Gastroesophageal sphincter (tissue), 4 donors: ENCODE data around the gene COX7B. TPM values are rescaled to one million over a fixed set of nuclear protein-coding genes. Genes with fewer than 3 reads are reported as not detected.

Source experiments
- ATAC-seq: fragments of 150-250 bp; one replicate; pipeline ENCODE4 v1.9.1; 2016; ENCODE audit warnings: mild to moderate bottlenecking, moderate library complexity
- H3K27ac ChIP-seq, 4 donors: fragments of 200-600 bp; sonication (generic) in 3 of 4; 1 replicate in 3 of 4; 2 replicates in 1 of 4; pipeline ENCODE4 v1.5.1; 2016 to 2019
- H3K27me3 ChIP-seq: fragments of 200-600 bp; sonication (generic); one replicate; pipeline ENCODE4 v1.5.1; 2019
- H3K36me3 ChIP-seq, 2 donors: fragments of 200-600 bp; sonication (generic); one replicate each; pipeline ENCODE4 v1.5.1; 2019; ENCODE audit warnings: control low read depth in 1 of 2
- H3K4me1 ChIP-seq, 3 donors: fragments of 200-600 bp; sonication (generic); 1 replicate in 2 of 3; 2 replicates in 1 of 3; pipeline ENCODE4 v1.5.1; 2016 to 2019; ENCODE audit warnings: control low read depth in 2 of 3
- H3K4me3 ChIP-seq, 2 donors: fragments of 200-600 bp; sonication (generic); one replicate each; pipeline ENCODE4 v1.5.1; 2019; ENCODE audit warnings: mild to moderate bottlenecking in 1 of 2, moderate library complexity in 1 of 2
- H3K9me3 ChIP-seq, 3 donors: fragments of 200-600 bp; sonication (generic); one replicate each; pipeline ENCODE4 v1.5.1; 2017 to 2019; ENCODE audit warnings: control low read depth in 2 of 3
- EP300 ChIP-seq: sonication (generic); formaldehyde crosslinking; IDR thresholded peaks from one replicate; pipeline ENCODE4 v1.6.1; 2017; ENCODE audit warnings: antibody characterized with exemption, mild to moderate bottlenecking
- POLR2A ChIP-seq, 2 donors: fragments of 450-650 bp; IDR thresholded peaks; one replicate each; pipeline ENCODE4 v1.6.1; 2017; ENCODE audit warnings: antibody characterized with exemption in 2 of 2, mild to moderate bottlenecking in 2 of 2, moderate library complexity in 1 of 2
- POLR2AphosphoS5 ChIP-seq: sonication (generic); formaldehyde crosslinking; IDR thresholded peaks from one replicate; pipeline ENCODE4 v1.6.1; 2017; ENCODE audit warnings: antibody characterized with exemption
- WGBS, 2 donors: methylation state at CpG; one replicate each; pipeline ENCODE4 v1.1.5; 2018; ENCODE audit warnings: low coverage in 1 of 2; 5-methylcytosine and 5-hydroxymethylcytosine counted together
- total RNA-seq, 4 donors: library from RNA; depleted of rRNA; stranded (reverse); fragments of >200 nt; gene quantifications; one replicate each; pipeline ENCODE4 v1.1.0, GENCODE V29; 2016
- TF ChIP-seq, protein P1 (sequence below), 4 experiments: fragments of 200-600 bp in 2 of 4; fragments of 450-650 bp in 2 of 4; sonication (generic) in 1 of 4; IDR thresholded peaks; one replicate each; pipeline ENCODE4 v1.5.1; 2017 to 2019; ENCODE audit warnings: antibody characterized with exemption in 4 of 4, mild to moderate bottlenecking in 2 of 4, moderate library complexity in 2 of 4

COX7B gene
- total RNA-seq, 4 donors from 2014 or later = 338 to 504 (median 366) TPM

DNA sequence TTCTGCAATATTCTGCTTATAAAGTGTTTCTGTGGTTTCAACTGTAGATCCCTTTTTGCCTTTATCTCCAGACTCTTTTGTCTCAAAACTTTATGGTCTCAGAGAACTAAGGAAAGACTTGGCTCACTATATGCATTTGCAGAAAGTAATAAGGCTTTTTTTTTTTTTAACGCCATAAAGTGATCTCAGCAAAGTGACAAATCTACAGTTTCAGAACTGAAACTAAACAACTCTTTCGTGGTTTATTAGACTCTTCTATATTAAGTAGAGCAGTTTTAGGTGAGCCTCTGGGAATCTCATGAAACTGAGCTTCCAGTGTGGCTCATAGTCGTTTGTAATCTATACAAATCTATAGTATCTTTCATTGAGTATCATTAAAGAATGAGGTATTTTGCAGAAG, 26.5 kb downstream of the COX7B start:
- TF ChIP-seq POLR2A (IDR thresholded peaks at IDR 0.05) (no peak), POLR2AphosphoS5 (no peak)
- H3K4me1 ChIP-seq = peaks cover 0 to 10% (median 0%) of the 10 kb centered on the region in 3 donors
- H3K27ac ChIP-seq = no peak overlapping the region
- no peaks in the 10 kb centered on the region for H3K9me3 ChIP-seq
- 0 to 21% methylated on average over 2 to 3 of the region's 3 CpGs for WGBS, 2 donors
- no peaks in the 10 kb centered on the region for H3K36me3 ChIP-seq
- H3K4me3 ChIP-seq = no peak overlapping the region
- no peaks in the 10 kb centered on the region for H3K27me3 ChIP-seq
- ATAC-seq = no peak

DNA sequence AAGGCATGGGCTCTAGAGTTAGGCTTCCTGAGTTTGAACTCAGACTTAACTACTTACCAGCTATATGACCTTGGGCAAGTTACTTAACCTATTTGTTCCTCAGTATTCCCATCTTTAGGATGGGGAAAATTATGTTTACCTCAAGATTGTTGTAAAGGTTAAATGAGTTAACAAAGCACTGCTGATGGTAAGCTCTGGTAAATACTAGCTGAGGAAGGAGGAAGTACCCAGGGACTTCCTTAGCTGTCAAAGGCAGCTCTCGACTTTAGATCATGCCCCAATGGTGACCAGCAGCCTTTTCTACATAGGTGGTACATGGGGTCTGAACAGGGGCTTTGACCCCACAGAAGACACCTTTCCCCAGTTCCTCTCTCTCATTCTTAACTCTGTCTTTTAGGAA, 31.3 kb downstream of the COX7B start:
- 43 to 63% methylated on average over 1 of the region's 1 CpG for WGBS, 2 donors
- no peak for TF ChIP-seq POLR2A (IDR thresholded peaks at IDR 0.05)
- no peak for TF ChIP-seq POLR2AphosphoS5
- TF ChIP-seq EP300 = no peak
- TF ChIP-seq, protein P1, sequence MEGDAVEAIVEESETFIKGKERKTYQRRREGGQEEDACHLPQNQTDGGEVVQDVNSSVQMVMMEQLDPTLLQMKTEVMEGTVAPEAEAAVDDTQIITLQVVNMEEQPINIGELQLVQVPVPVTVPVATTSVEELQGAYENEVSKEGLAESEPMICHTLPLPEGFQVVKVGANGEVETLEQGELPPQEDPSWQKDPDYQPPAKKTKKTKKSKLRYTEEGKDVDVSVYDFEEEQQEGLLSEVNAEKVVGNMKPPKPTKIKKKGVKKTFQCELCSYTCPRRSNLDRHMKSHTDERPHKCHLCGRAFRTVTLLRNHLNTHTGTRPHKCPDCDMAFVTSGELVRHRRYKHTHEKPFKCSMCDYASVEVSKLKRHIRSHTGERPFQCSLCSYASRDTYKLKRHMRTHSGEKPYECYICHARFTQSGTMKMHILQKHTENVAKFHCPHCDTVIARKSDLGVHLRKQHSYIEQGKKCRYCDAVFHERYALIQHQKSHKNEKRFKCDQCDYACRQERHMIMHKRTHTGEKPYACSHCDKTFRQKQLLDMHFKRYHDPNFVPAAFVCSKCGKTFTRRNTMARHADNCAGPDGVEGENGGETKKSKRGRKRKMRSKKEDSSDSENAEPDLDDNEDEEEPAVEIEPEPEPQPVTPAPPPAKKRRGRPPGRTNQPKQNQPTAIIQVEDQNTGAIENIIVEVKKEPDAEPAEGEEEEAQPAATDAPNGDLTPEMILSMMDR (IDR thresholded peaks at IDR 0.05) = no peak
- Histone ChIP-seq H3K9me3 (no peaks in the 10 kb centered on the region), H3K4me1 (no peaks in the 10 kb centered on the region), H3K27me3 (no peaks in the 10 kb centered on the region), H3K27ac (no peak overlapping the region), H3K36me3 (no peaks in the 10 kb centered on the region), H3K4me3 (no peak overlapping the region)
- ATAC-seq = no peak

DNA sequence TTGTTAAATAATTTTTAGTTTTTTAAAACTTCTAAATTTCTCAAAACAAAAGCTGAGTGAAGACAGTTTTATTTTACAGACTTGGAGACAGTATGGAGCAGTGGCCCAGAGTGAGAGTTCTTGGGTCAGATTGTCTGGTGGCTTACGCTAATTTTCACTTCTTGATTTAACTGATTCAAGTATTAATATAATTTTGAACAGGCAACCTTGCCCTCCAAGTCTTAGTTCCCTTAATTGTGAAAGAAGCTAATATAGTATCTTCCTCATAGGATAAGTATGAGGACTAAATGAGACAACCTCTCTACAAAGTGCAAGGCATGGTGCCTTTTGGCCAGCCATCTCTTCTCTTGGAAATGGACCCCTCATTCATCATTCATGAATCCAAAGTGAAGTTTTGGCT, 36.6 kb downstream of the COX7B start:
- Histone ChIP-seq H3K4me3 (no peak overlapping the region), H3K9me3 (no peaks in the 10 kb centered on the region), H3K27ac (no peak overlapping the region), H3K36me3 (no peaks in the 10 kb centered on the region), H3K4me1 (peaks cover 0 to 12% (median 0%) of the 10 kb centered on the region in 3 donors), H3K27me3 (no peaks in the 10 kb centered on the region)
- no peak for ATAC-seq
- 63 to 67% methylated on average over 1 of the region's 1 CpG for WGBS, 2 donors
- TF ChIP-seq POLR2A (IDR thresholded peaks at IDR 0.05) (no peak), EP300 (no peak), POLR2AphosphoS5 (no peak)
- TF ChIP-seq, protein P1 (IDR thresholded peaks at IDR 0.05) = no peak

DNA sequence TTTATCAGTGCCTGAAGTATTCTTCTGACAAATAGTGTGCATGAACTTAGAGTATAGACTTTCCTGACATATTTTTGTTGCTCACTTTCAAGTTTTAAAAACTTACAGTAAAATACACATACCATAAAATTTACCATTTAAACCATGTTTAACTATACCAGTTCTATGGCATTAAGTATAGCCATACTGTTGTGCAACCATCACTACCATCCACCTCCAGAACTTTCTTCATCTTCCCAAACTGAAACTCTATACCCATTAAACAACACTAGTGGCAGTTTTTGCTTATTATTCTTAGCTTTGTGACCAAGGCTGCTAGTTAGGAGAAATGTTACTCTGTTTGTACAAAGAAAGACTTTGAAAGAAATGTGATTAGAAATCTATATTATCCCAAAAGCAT, 37.0 kb downstream of the COX7B start:
- no peak overlapping the region for H3K4me3 ChIP-seq
- TF ChIP-seq POLR2AphosphoS5 = no peak
- TF ChIP-seq, protein P1 (IDR thresholded peaks at IDR 0.05) = no peak
- peaks cover 0 to 12% (median 0%) of the 10 kb centered on the region in 3 donors for H3K4me1 ChIP-seq
- no peak for ATAC-seq
- no peaks in the 10 kb centered on the region for H3K9me3 ChIP-seq
- no peaks in the 10 kb centered on the region for H3K36me3 ChIP-seq
- H3K27me3 ChIP-seq = no peaks in the 10 kb centered on the region
- H3K27ac ChIP-seq = no peak overlapping the region

DNA sequence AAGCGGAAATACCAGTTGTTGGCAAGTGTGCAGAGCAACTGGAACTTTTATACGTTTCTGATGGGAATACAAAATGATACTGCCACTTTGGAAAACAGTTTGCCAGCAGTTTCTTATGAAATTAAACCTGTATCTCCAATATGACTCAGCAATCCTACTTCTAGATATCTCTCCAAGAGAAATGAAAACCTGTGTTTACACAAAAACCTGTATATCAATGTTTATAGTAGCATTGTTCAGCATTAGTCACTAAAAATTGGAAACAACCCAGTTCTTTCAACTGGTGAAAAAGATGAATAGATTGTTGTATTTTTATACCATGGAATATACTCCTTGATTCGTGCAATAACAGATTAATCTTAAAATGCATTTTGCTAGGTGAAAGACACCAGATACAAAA, 38.0 kb downstream of the COX7B start:
- Histone ChIP-seq H3K4me1 (peaks cover 0 to 12% (median 0%) of the 10 kb centered on the region in 3 donors), H3K9me3 (no peaks in the 10 kb centered on the region), H3K27me3 (no peaks in the 10 kb centered on the region), H3K36me3 (no peaks in the 10 kb centered on the region), H3K27ac (peak overlapping the region in 1 of 4 donors; percentile 11), H3K4me3 (no peak overlapping the region)
- peak; percentile 14 for TF ChIP-seq POLR2AphosphoS5
- TF ChIP-seq, protein P1 (IDR thresholded peaks at IDR 0.05) = no peak
- 20 to 27% methylated on average over 3 of the region's 3 CpGs for WGBS, 2 donors
- ATAC-seq = no peak
